K562 (cell line): ENCODE measurements around the gene TMC6. TPM values are rescaled to one million over a fixed set of nuclear protein-coding genes. Genes with fewer than 3 reads are reported as not detected.

Experiments used
- ATAC-seq: fragments of 200-7000 bp; cut with Tn5 transposase; 3 replicates; pipeline ENCODE4 v1.9.1; 2020; ENCODE audit warnings: moderate library complexity
- BruUV-seq: library from RNA; stranded (reverse); fragments of 400-500 nt; replicated peaks from 2 replicates; lab custom pipeline; 2021; lab: Mats Ljungman, UMichigan
- CTCF ChIA-PET: fragments of 300-600 bp; formaldehyde crosslinking; extraction: SDS; loops from one replicate; lab custom pipeline; 2021; ENCODE audit warnings: low intra/inter-chr PET ratio; lab: Yijun Ruan, JAX
- POLR2A ChIA-PET: fragments of 300-600, 350-650 bp; sonication (Branson Sonifier 250); formaldehyde crosslinking; extraction: SDS; loops from one replicate; lab custom pipeline; 2021; ENCODE audit warnings: antibody characterized with exemption, inconsistent platforms; lab: Yijun Ruan, JAX
- DNase-seq, 4 experiments: peaks; one replicate each; pipeline versions ENCODE4 v3.0.0 to v3.0.0-alpha.2; 2011 to 2018; ENCODE audit warnings: low spot score in 3 of 4, mixed read lengths in 3 of 4; ENCODE audit errors: extremely low read depth in 1 of 4
- FAIRE-seq: peaks from 2 replicates; lab custom pipeline; 2011; peaks lifted over from hg19 to GRCh38; lab: Jason Lieb, UNC
- H2AFZ ChIP-seq: 2 replicates; pipeline ENCODE4 v1.6.0; 2011; ENCODE audit warnings: low read depth, low read length, control low read depth, inconsistent platforms
- H3K27ac ChIP-seq: fragments of 200-600 bp; 3 replicates; pipeline ENCODE4 v1.8.0; 2011; ENCODE audit warnings: low read depth, mild to moderate bottlenecking, control low read depth, inconsistent platforms, low read length, moderate library complexity, mixed read lengths; ENCODE audit errors: extremely low read depth
- H3K27me3 ChIP-seq, 2 experiments: fragments of 300-600 bp in 1 of 2; 2 replicates in 1 of 2; 3 replicates in 1 of 2; pipeline versions ENCODE4 v1.6.0 to v1.8.0; 2011; ENCODE audit warnings: inconsistent platforms in 2 of 2, low read length in 2 of 2, mild to moderate bottlenecking in 1 of 2, mixed read lengths in 1 of 2, moderate library complexity in 1 of 2; ENCODE audit not compliant: control insufficient read depth in 2 of 2, insufficient read depth in 2 of 2
- H3K36me3 ChIP-seq: fragments of 300-600 bp; 3 replicates; pipeline ENCODE4 v1.8.0; 2011; ENCODE audit warnings: mild to moderate bottlenecking, low read length, inconsistent platforms; ENCODE audit not compliant: control insufficient read depth, insufficient read depth
- H3K4me1 ChIP-seq, 2 experiments: fragments of 200-600 bp in 1 of 2; replicated peaks in 1 of 2; 2 replicates in 1 of 2; 3 replicates in 1 of 2; pipeline versions ENCODE4 v1.5.1 to v1.8.0; 2011; ENCODE audit warnings: inconsistent platforms in 2 of 2, low read length in 2 of 2, mild to moderate bottlenecking in 1 of 2, mixed read lengths in 1 of 2, moderate library complexity in 1 of 2; ENCODE audit not compliant: control insufficient read depth in 2 of 2, insufficient read depth in 2 of 2
- H3K4me2 ChIP-seq: 2 replicates; pipeline ENCODE4 v1.6.1; 2011; ENCODE audit warnings: low read length, control low read depth, inconsistent platforms, mixed read lengths; ENCODE audit not compliant: insufficient read depth
- H3K4me3 ChIP-seq: fragments of 200-600 bp; sonication (generic), shearing (Covaris generic); 2 replicates; pipeline ENCODE4 v1.5.1; 2016; ENCODE audit warnings: control low read depth, inconsistent platforms
- H3K79me2 ChIP-seq: fragments of 200-600 bp; 3 replicates; pipeline ENCODE4 v1.8.0; 2011; ENCODE audit warnings: low read length, inconsistent platforms; ENCODE audit not compliant: control insufficient read depth, insufficient read depth
- H3K9ac ChIP-seq, 2 experiments: 2 replicates each; pipeline versions ENCODE4 v1.6.0 to v1.6.1; 2011; ENCODE audit warnings: low read depth in 2 of 2, low read length in 2 of 2, control low read depth in 1 of 2, inconsistent platforms in 1 of 2, mild to moderate bottlenecking in 1 of 2, mixed read lengths in 1 of 2; ENCODE audit not compliant: insufficient read depth in 1 of 2
- H3K9me1 ChIP-seq: one replicate; pipeline ENCODE4 v1.6.0; 2011; ENCODE audit warnings: inconsistent platforms, mild to moderate bottlenecking, low read length, moderate library complexity; ENCODE audit not compliant: control insufficient read depth, insufficient read depth
- H3K9me3 ChIP-seq: replicated peaks from 2 replicates; pipeline ENCODE4 v1.5.1; 2011; ENCODE audit warnings: low read depth, low read length, inconsistent platforms; ENCODE audit not compliant: control insufficient read depth, insufficient read depth
- H4K20me1 ChIP-seq: replicated peaks from 2 replicates; pipeline ENCODE4 v1.6.1; 2011; ENCODE audit warnings: low read length, inconsistent platforms, mixed read lengths; ENCODE audit not compliant: control insufficient read depth, insufficient read depth
- HDAC8 ChIP-seq: fragments of 450-650 bp; IDR thresholded peaks from 2 replicates; pipeline ENCODE4 v1.6.1; 2016; ENCODE audit warnings: mild to moderate bottlenecking, missing genetic modification characterization, moderate library complexity, missing compliant biosample characterization
- ILF3 ChIP-seq: fragments of 450-650 bp; IDR thresholded peaks from 2 replicates; pipeline ENCODE4 v1.6.1; 2018; ENCODE audit warnings: antibody characterized with exemption, mild to moderate bottlenecking, moderate library complexity, borderline replicate concordance
- MEIS2 ChIP-seq: fragments of 450-650 bp; IDR thresholded peaks from 2 replicates; pipeline ENCODE4 v1.6.1; 2014; ENCODE audit warnings: mild to moderate bottlenecking; ENCODE audit not compliant: partially characterized antibody
- MGA ChIP-seq: fragments of 450-650 bp; IDR thresholded peaks from 2 replicates; pipeline ENCODE4 v1.6.1; 2016; ENCODE audit warnings: mild to moderate bottlenecking, moderate library complexity
- NR0B1 ChIP-seq: fragments of 450-650 bp; IDR thresholded peaks from one replicate; pipeline ENCODE4 v1.6.1; 2018; ENCODE audit warnings: mild to moderate bottlenecking, moderate library complexity; ENCODE audit not compliant: partially characterized antibody
- POLR2AphosphoS2 ChIP-seq: IDR thresholded peaks from 2 replicates; pipeline ENCODE4 v1.6.1; 2012; ENCODE audit warnings: low read length, improper control_type of control experiment
- ZNF347 ChIP-seq: fragments of 450-650 bp; formaldehyde crosslinking; IDR thresholded peaks from 2 replicates; pipeline ENCODE4 v1.4.0; 2020; ENCODE audit warnings: low read depth, mild to moderate bottlenecking, moderate library complexity
- WGBS: fragments of 100-300 bp; shearing (Covaris generic); methylation state at CpG from one replicate; pipeline ENCODE4 v1.1.6; 2016; ENCODE audit warnings: low coverage, mixed read lengths; ENCODE audit not compliant: insufficient coverage; ENCODE audit errors: missing lambda C conversion rate; 5-methylcytosine and 5-hydroxymethylcytosine counted together
- in situ Hi-C: fragments of 300-500 bp; cut with MboI; formaldehyde crosslinking; loops from 4 replicates; pipeline ENCODE4 v1.15.0; 2018; ENCODE audit warnings: inconsistent platforms, mixed read lengths
- intact Hi-C: fragments of 100-400 bp; cut with micrococcal nuclease; formaldehyde crosslinking; loops from 2 replicates; pipeline ENCODE4 v1.14.2; 2022
- polyA plus RNA-seq, 8 experiments: library from polyadenylated mRNA; depleted of rRNA in 4 of 8; stranded (reverse) in 5 of 8; unstranded in 3 of 8; fragments of >200 nt; fragmentation: Nextera tagmentation in 2 of 8; fragmentation: Illumina TruSeq in 1 of 8; extraction: Ambion mirVana in 2 of 8; extraction: Trizol in 1 of 8; gene quantifications; 2 replicates each; pipeline versions ENCODE4 v1.2.1 to v1.2.3, GENCODE V29; 2011 to 2014; ENCODE audit warnings: inconsistent platforms in 1 of 8, missing spikeins in 1 of 8
- total RNA-seq, 7 experiments: library from RNA; depleted of rRNA in 6 of 7; stranded (reverse); fragments of >200 nt in 6 of 7; fragmentation: Illumina TruSeq in 2 of 7; extraction: Trizol in 2 of 7; gene quantifications; 2 replicates each; pipeline versions ENCODE4 v1.2.1 to v1.2.3, GENCODE V29; 2011 to 2021; ENCODE audit warnings: low replicate concordance in 1 of 7

The TMC6 gene
- total and polyA plus RNA-seq, 9 of the 15 experiments (the other 6 are each of a cell fraction or from before 2014, with no cell fraction given) = 4.1 to 351 (median 66.9) TPM

- Histone ChIP-seq H3K36me3 (no peaks in the 10 kb centered on the region), H3K9me3 (no peaks in the 10 kb centered on the region), H3K9ac (peak overlapping the region in 1 of 2 experiments; percentile 75; a peak in 2 of 4 replicates), H3K27ac (no peak overlapping the region), H3K4me3 (no peak overlapping the region), H3K4me2 (0 out of 2 replicates have a peak overlapping the region, but pooled peaks have one; percentile 11), H2AFZ (no peak overlapping the region), H3K27me3 (no peaks in the 10 kb centered on the region), H3K79me2 (peaks cover 24% of the 10 kb centered on the region), H4K20me1 (no peaks in the 10 kb centered on the region), H3K9me1 (peaks cover 2% of the 10 kb centered on the region), H3K4me1 (peaks cover 45 to 78% of the 10 kb centered on the region in 2 experiments)
- FAIRE-seq (no peak), DNase-seq (no peak), ATAC-seq (no peak)
- no TSS peak for BruUV-seq
- in situ Hi-C loops = no loop called here
- ChIA-PET CTCF (no interaction called here), POLR2A (interaction anchor here (0.6 to 0.7 kb wide), 3 partner anchors 18 to 110 kb away, joined by 3 read pairs; no protein-coding TSS in a partner anchor)
- intact Hi-C loops = no loop called here
- 80% methylated on average over 10 of the region's 14 CpGs for WGBS
- TF ChIP-seq ZNF347 (CRISPR knock-in tag) (no peak), HDAC8 (tag) (no peak), MEIS2 (no peak), POLR2AphosphoS2 (no peak), MGA (no peak), NR0B1 (no peak), ILF3 (no peak)
Observed at GRCh38 chr17:78148286-78149016, 19.9 kb upstream of the TMC6 start.
